Fibroblast of pulmonary artery (primary cell): ENCODE data around the gene C16orf95.
"Not testable (repeated sequence)": the region's sequence is repeated elsewhere in the genome, so short reads cannot be mapped to it uniquely, and the experiment has no call there.

Source experiments
- DNase-seq: peaks from one replicate; pipeline ENCODE4 v3.0.0-alpha.2; 2010; ENCODE audit warnings: low read depth
- H3K4me3 ChIP-seq: replicated peaks from 2 replicates; pipeline ENCODE4 v1.5.1; 2011; ENCODE audit warnings: low read depth, mild to moderate bottlenecking, control low read depth, low read length, moderate library complexity
- TF ChIP-seq, protein P1 (sequence below): IDR thresholded peaks from 2 replicates; pipeline ENCODE4 v1.5.1; 2011; ENCODE audit warnings: mild to moderate bottlenecking, control low read depth, low read length, inconsistent platforms; ENCODE audit errors: missing control alignments

The C16orf95 gene

GRCh38 chr16:87342504-87342903 lies 25.3 kb upstream of the C16orf95 start:
- DNase-seq, result no peak
- TF ChIP-seq, protein P1, sequence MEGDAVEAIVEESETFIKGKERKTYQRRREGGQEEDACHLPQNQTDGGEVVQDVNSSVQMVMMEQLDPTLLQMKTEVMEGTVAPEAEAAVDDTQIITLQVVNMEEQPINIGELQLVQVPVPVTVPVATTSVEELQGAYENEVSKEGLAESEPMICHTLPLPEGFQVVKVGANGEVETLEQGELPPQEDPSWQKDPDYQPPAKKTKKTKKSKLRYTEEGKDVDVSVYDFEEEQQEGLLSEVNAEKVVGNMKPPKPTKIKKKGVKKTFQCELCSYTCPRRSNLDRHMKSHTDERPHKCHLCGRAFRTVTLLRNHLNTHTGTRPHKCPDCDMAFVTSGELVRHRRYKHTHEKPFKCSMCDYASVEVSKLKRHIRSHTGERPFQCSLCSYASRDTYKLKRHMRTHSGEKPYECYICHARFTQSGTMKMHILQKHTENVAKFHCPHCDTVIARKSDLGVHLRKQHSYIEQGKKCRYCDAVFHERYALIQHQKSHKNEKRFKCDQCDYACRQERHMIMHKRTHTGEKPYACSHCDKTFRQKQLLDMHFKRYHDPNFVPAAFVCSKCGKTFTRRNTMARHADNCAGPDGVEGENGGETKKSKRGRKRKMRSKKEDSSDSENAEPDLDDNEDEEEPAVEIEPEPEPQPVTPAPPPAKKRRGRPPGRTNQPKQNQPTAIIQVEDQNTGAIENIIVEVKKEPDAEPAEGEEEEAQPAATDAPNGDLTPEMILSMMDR, result no peak
- no peak overlapping the region for H3K4me3 ChIP-seq

- DNase-seq, result no peak
- TF ChIP-seq, protein P1, result no peak
- no peak overlapping the region for H3K4me3 ChIP-seq
These were observed 23.0 kb upstream of the C16orf95 start for GRCh38 chr16:87340198-87340597.

DNA sequence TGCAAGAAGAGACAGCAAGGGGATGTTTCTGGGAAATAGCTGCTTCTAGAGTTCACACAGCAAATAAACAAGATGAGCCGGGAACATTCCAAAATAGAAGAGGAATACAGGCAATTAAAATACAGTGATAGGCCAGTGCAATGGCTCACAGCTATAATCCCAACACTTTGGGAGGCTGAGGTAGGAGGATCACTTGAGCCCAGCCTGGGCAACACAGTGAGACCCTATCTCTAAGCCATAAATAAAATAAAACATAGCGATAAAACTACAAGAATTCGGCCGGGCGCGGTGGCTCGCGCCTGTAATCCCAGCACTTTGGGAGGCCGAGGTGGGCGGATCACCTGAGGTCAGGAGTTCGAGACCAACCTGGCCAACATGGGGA lies 22.5 kb upstream of the C16orf95 start:
- not testable (repeated sequence) for DNase-seq, H3K4me3 ChIP-seq

- no peak overlapping the region for H3K4me3 ChIP-seq
- no peak for DNase-seq
These were observed 22.0 kb upstream of the C16orf95 start for GRCh38 chr16:87339086-87339723.

DNA sequence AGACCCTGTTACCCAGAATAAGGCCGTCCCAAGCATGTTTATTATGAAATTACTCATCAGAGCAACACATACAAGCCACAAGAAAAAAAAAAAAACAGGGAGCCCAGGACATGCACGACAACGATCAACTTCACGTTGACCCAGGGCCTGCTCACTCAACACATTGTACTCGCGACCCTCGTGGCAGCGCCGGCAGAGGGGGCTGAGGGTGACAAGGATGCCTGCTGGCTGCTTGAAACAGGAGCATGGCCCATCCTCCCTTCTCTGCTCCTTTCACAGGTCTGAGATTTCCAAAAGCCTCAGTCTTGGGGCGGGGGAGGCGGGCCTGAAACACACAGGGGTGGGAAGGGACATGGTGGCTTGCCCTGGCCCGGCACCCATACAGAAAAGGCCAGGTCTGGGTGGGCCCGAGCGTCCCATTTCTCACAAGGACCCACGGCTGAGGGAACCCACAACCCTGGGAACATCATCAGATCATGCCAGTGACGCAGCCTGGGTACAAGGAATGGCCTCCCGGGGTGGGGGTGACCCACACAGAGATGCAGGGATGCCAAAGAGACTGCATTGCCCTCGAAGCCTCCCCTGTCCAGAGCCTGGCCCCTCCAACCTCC lies 21.1 kb upstream of the C16orf95 start:
- no peak for DNase-seq
- no peak overlapping the region for H3K4me3 ChIP-seq
- TF ChIP-seq, protein P1, result no peak

More at GRCh38 chr16:87339086-87339723, 22.0 kb upstream of the C16orf95 start:
- TF ChIP-seq, protein P1, result no peak

GRCh38 chr16:87337262-87337771 lies 20.1 kb upstream of the C16orf95 start:
- H3K4me3 ChIP-seq, result no peak overlapping the region
- TF ChIP-seq, protein P1, result no peak
- DNase-seq, result no peak

- TF ChIP-seq, protein P1, result no peak
- no peak for DNase-seq
These were observed 19.4 kb upstream of the C16orf95 start for GRCh38 chr16:87336434-87337240.

More at GRCh38 chr16:87336434-87337240, 19.4 kb upstream of the C16orf95 start:
- no peak overlapping the region for H3K4me3 ChIP-seq
